Activated naive CD8-positive, alpha-beta T cell treated with anti-CD3 and anti-CD28 coated beads for 36 hours (primary cell): ENCODE data around the gene CEMIP. TPM values are rescaled to one million over a fixed set of nuclear protein-coding genes. Genes with fewer than 3 reads are reported as not detected.

Source experiments
- DNase-seq: peaks from one replicate; pipeline ENCODE4 v3.0.0; 2021
- H3K27ac Mint-ChIP-seq: one replicate; pipeline ENCODE4 v1.8.0; 2022; ENCODE audit warnings: mild to moderate bottlenecking, moderate library complexity, mixed read lengths
- H3K27me3 Mint-ChIP-seq: one replicate; pipeline ENCODE4 v1.8.0; 2022; ENCODE audit warnings: mild to moderate bottlenecking, mixed read lengths
- H3K36me3 Mint-ChIP-seq: one replicate; pipeline ENCODE4 v1.8.0; 2021; ENCODE audit warnings: mild to moderate bottlenecking, mixed read lengths
- H3K4me1 Mint-ChIP-seq: one replicate; pipeline ENCODE4 v1.8.0; 2021; ENCODE audit warnings: mixed read lengths
- H3K4me3 Mint-ChIP-seq: one replicate; pipeline ENCODE4 v1.8.0; 2022; ENCODE audit warnings: mild to moderate bottlenecking, moderate library complexity, mixed read lengths
- H3K9me3 Mint-ChIP-seq: one replicate; pipeline ENCODE4 v1.8.0; 2022; ENCODE audit warnings: mixed read lengths
- total RNA-seq, 2 experiments: library from RNA; stranded (reverse); gene quantifications; one replicate each; pipeline ENCODE4 v1.2.3, GENCODE V29; 2021

The CEMIP gene, protein sequence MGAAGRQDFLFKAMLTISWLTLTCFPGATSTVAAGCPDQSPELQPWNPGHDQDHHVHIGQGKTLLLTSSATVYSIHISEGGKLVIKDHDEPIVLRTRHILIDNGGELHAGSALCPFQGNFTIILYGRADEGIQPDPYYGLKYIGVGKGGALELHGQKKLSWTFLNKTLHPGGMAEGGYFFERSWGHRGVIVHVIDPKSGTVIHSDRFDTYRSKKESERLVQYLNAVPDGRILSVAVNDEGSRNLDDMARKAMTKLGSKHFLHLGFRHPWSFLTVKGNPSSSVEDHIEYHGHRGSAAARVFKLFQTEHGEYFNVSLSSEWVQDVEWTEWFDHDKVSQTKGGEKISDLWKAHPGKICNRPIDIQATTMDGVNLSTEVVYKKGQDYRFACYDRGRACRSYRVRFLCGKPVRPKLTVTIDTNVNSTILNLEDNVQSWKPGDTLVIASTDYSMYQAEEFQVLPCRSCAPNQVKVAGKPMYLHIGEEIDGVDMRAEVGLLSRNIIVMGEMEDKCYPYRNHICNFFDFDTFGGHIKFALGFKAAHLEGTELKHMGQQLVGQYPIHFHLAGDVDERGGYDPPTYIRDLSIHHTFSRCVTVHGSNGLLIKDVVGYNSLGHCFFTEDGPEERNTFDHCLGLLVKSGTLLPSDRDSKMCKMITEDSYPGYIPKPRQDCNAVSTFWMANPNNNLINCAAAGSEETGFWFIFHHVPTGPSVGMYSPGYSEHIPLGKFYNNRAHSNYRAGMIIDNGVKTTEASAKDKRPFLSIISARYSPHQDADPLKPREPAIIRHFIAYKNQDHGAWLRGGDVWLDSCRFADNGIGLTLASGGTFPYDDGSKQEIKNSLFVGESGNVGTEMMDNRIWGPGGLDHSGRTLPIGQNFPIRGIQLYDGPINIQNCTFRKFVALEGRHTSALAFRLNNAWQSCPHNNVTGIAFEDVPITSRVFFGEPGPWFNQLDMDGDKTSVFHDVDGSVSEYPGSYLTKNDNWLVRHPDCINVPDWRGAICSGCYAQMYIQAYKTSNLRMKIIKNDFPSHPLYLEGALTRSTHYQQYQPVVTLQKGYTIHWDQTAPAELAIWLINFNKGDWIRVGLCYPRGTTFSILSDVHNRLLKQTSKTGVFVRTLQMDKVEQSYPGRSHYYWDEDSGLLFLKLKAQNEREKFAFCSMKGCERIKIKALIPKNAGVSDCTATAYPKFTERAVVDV (N-terminal part only)
- not detected for total RNA-seq

- Mint-ChIP-seq H3K4me3 (peak within 1 kb of the TSS; percentile 46), H3K27ac (no peak within 1 kb of the TSS), H3K27me3 (peaks cover 55% of the 10 kb centered on the region), H3K36me3 (no peaks in the 10 kb centered on the region), H3K9me3 (no peaks in the 10 kb centered on the region), H3K4me1 (peaks cover 4% of the 10 kb centered on the region)
- DNase-seq, result peak; percentile 76
Observed at GRCh38 chr15:80778964-80779657, at the start of gene CEMIP. TSS of gene CEMIP (plus strand) at chr15:80779370. CDS start at chr15:80873880, 94,510 bp downstream.

GRCh38 chr15:80730387-80730786, 48.8 kb upstream of the CEMIP start:
- no peaks in the 10 kb centered on the region for H3K36me3 Mint-ChIP-seq
- H3K4me1 Mint-ChIP-seq, result no peaks in the 10 kb centered on the region
- no peak for DNase-seq
- H3K9me3 Mint-ChIP-seq, result no peaks in the 10 kb centered on the region
- H3K27me3 Mint-ChIP-seq, result no peaks in the 10 kb centered on the region
- no peak overlapping the region for H3K4me3 Mint-ChIP-seq
- no peak overlapping the region for H3K27ac Mint-ChIP-seq

GRCh38 chr15:80730926-80731325, 48.2 kb upstream of the CEMIP start:
- Mint-ChIP-seq H3K9me3 (no peaks in the 10 kb centered on the region), H3K36me3 (no peaks in the 10 kb centered on the region), H3K27me3 (no peaks in the 10 kb centered on the region), H3K4me3 (no peak overlapping the region), H3K4me1 (no peaks in the 10 kb centered on the region), H3K27ac (no peak overlapping the region)
- no peak for DNase-seq

DNA sequence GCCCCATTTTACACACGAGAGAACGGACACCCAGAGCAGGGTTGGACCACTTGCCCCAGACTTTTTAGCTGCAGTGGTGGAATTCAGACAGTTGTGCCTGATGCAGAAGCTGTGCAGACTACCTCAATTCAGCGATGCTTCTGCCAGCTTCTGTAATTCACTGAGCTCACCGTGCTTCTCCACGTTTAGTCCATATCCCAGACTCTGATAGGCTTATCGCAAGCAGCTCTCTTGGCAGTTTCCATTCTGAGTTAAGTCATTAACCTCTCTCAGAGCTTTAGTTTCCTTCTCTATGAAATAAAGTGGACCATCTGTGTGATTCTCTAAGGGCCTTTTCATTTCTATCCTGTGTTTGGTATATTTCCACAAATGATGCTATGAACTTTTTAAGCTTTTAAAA, 47.0 kb upstream of the CEMIP start:
- Mint-ChIP-seq H3K27ac (no peak overlapping the region), H3K27me3 (no peaks in the 10 kb centered on the region), H3K4me1 (no peaks in the 10 kb centered on the region), H3K9me3 (no peaks in the 10 kb centered on the region), H3K36me3 (no peaks in the 10 kb centered on the region), H3K4me3 (no peak overlapping the region)
- no peak for DNase-seq

DNA sequence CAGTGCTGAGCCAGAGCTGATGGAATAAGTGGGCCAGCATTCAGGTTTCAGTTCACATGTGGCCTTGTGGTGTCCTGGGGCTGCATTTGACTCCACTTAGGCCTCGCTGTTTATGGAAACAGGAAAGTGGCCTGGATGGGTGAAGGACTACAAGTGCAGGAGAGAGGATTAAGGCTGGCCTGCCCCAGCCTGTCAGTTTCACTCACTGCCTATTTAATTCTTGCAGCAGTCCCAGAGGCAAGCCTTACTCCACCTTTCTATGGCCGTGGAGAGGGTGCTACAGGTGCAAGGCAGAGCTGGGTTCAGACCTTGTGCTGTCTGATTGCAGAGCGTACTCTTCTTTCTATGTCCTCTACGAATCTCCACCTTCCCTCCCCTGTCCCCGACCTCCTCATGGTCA, 46.4 kb upstream of the CEMIP start:
- H3K27me3 Mint-ChIP-seq, result no peaks in the 10 kb centered on the region
- H3K4me1 Mint-ChIP-seq, result no peaks in the 10 kb centered on the region
- no peak for DNase-seq
- H3K9me3 Mint-ChIP-seq, result no peaks in the 10 kb centered on the region
- no peaks in the 10 kb centered on the region for H3K36me3 Mint-ChIP-seq
- no peak overlapping the region for H3K4me3 Mint-ChIP-seq
- H3K27ac Mint-ChIP-seq, result no peak overlapping the region

DNA sequence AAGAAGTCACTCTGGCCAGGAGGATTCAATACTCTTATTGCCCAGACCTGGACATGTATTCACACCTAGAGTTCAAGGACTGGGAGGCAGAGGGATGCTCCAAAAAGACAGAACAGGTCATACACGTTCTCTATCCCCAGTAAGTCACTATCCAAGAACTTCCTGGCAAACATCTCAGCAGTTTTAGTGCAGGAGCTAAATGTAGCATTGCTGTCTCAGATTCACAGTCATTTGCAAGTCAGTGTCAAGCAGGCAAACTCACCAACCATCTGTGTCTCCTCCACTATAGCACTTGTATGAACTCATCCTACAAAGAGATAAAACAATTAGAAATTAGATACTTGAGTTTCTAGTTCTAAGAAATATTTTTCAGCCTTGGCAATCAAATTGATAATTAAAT, 45.7 kb upstream of the CEMIP start:
- H3K9me3 Mint-ChIP-seq, result no peaks in the 10 kb centered on the region
- H3K4me1 Mint-ChIP-seq, result no peaks in the 10 kb centered on the region
- no peak for DNase-seq
- H3K27me3 Mint-ChIP-seq, result no peaks in the 10 kb centered on the region
- H3K27ac Mint-ChIP-seq, result no peak overlapping the region
- no peak overlapping the region for H3K4me3 Mint-ChIP-seq
- H3K36me3 Mint-ChIP-seq, result peaks cover under 1% of the 10 kb centered on the region

DNA sequence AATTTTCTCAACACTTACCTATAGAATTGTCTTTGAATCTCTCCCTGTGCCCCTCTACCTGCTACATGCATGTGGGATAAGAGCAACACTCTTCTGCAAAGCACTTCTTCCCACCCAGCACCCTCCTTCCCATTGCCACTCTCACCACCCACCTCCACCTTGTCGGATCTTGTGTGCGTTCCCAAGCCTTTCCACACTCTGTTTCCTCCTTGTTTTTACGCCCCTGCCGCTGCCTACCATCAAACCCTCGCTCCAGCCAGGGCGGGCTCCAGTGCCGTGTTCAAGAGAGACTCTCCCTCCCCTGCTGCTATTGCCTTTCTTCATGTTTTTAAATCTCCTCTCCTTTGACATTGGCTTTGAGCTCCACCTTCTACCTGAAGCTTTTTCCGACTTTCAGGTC, 43.8 kb upstream of the CEMIP start:
- Mint-ChIP-seq H3K4me3 (no peak overlapping the region), H3K27ac (no peak overlapping the region), H3K9me3 (no peaks in the 10 kb centered on the region), H3K36me3 (peaks cover 2% of the 10 kb centered on the region), H3K27me3 (no peaks in the 10 kb centered on the region), H3K4me1 (no peaks in the 10 kb centered on the region)
- DNase-seq, result no peak

DNA sequence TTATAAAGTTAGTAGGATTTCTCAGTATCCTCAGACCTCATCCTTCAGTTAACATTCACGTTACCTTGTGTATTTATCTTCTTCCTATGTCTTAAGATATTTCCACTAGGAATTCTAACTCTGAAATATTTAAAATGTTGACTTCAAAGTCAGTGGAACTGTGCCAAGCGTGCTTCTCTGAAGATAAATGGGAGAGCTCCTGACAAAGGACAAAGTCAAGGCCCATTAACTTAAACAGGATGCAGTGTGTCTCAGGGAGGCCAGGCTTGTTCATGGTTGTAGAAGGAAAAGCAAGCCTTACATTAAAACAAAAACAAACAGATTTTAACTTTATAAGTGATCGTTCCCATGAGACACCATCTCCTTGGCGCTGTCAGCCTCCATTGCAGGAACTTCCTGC, 42.6 kb upstream of the CEMIP start:
- no peaks in the 10 kb centered on the region for H3K27me3 Mint-ChIP-seq
- no peak overlapping the region for H3K4me3 Mint-ChIP-seq
- no peaks in the 10 kb centered on the region for H3K9me3 Mint-ChIP-seq
- H3K36me3 Mint-ChIP-seq, result peaks cover 2% of the 10 kb centered on the region
- DNase-seq, result no peak
- H3K4me1 Mint-ChIP-seq, result no peaks in the 10 kb centered on the region
- no peak overlapping the region for H3K27ac Mint-ChIP-seq

DNA sequence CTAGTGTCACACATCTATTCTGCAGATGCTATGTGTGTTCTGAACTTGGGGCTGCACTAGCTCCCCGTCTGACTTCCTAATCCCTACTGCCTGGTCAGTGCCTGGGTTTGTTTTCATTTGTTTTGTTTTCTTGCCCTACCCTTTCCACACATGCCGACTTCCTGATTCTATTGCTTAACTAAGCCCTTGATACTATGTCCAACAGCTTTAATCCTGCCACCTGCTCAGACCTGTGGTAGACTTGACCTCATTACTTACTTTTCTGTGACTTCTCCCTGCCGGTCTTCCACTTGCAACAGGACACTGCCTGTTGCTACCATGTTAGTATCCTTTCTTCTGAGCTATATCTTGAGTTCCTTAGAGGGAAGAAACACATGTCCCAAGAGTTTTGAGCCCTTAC, 39.3 kb upstream of the CEMIP start:
- Mint-ChIP-seq H3K27ac (no peak overlapping the region), H3K36me3 (peaks cover 2% of the 10 kb centered on the region), H3K4me3 (no peak overlapping the region), H3K27me3 (no peaks in the 10 kb centered on the region), H3K9me3 (no peaks in the 10 kb centered on the region), H3K4me1 (no peaks in the 10 kb centered on the region)
- DNase-seq, result no peak

DNA sequence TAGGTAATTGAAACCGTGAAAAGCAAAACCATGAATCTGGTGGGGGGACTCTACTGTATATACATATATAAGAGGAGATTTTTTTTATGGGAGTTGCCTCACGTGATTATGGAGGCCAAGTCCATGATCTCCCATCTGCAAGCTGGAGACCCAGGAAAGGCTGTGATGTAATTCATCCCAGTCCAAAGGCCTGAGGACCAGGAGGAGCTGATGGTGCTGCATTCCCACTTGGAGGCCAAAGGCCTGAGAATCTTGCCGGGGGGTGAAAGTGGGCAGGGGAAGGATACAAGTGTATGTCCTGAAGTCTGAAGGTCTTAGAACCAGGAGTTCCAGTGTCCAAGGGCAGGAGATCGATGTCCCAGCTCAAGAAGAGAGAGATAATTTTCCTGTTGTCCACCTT, 37.1 kb upstream of the CEMIP start:
- DNase-seq, result no peak
- H3K27ac Mint-ChIP-seq, result no peak overlapping the region
- peaks cover 6% of the 10 kb centered on the region for H3K9me3 Mint-ChIP-seq
- H3K4me3 Mint-ChIP-seq, result no peak overlapping the region
- no peaks in the 10 kb centered on the region for H3K4me1 Mint-ChIP-seq
- H3K27me3 Mint-ChIP-seq, result no peaks in the 10 kb centered on the region
- H3K36me3 Mint-ChIP-seq, result peaks cover 11% of the 10 kb centered on the region

GRCh38 chr15:80743189-80743833, 35.9 kb upstream of the CEMIP start:
- Mint-ChIP-seq H3K4me3 (no peak overlapping the region), H3K27ac (no peak overlapping the region), H3K4me1 (no peaks in the 10 kb centered on the region), H3K36me3 (peaks cover 11% of the 10 kb centered on the region), H3K9me3 (peaks cover 6% of the 10 kb centered on the region), H3K27me3 (no peaks in the 10 kb centered on the region)
- no peak for DNase-seq

DNA sequence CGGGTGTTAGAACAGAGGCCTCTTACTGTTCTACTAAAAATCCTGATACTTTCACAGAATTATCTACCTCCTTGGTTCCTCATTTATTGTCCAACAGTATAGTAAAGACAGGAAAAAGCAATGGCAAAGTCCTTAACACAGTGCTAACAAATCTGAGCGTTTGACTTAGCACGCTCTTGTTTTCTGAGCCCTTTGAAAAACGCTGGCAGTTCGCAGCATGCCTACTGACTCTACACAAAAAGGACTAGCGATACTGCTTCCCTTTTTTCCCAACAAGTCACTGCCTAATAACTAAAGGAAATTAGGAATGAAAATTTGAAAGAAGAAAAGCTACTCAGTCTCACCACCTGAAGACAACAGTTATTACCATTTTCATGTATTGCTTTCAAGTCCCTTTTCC, 34.8 kb upstream of the CEMIP start:
- peaks cover 9% of the 10 kb centered on the region for H3K36me3 Mint-ChIP-seq
- no peak overlapping the region for H3K27ac Mint-ChIP-seq
- peaks cover 6% of the 10 kb centered on the region for H3K9me3 Mint-ChIP-seq
- no peak for DNase-seq
- no peaks in the 10 kb centered on the region for H3K4me1 Mint-ChIP-seq
- no peaks in the 10 kb centered on the region for H3K27me3 Mint-ChIP-seq
- H3K4me3 Mint-ChIP-seq, result no peak overlapping the region

- Mint-ChIP-seq H3K27me3 (no peaks in the 10 kb centered on the region), H3K4me1 (no peaks in the 10 kb centered on the region), H3K9me3 (peaks cover 6% of the 10 kb centered on the region), H3K4me3 (no peak overlapping the region), H3K36me3 (peaks cover 9% of the 10 kb centered on the region), H3K27ac (no peak overlapping the region)
- DNase-seq, result no peak
Observed at GRCh38 chr15:80744826-80745225, 34.3 kb upstream of the CEMIP start.

DNA sequence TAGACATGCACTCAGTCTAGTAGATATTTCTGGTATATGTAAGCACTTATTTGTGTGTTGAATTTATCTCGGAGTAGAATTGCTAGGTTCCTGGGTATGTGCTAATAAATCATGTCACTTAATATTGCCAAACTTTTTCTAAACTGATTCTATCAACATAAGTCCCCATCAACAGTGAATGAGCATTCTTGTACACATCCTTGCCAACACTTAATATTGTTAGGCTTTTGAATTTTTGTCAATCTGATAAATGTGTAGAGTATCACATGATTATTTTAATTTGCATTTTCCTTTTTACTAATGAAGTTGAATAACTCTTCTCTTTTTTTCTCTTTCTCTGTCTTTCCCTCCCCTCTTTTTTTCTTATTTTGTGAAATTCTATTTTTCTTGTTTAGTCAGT, 33.3 kb upstream of the CEMIP start:
- no peaks in the 10 kb centered on the region for H3K27me3 Mint-ChIP-seq
- DNase-seq, result no peak
- H3K27ac Mint-ChIP-seq, result no peak overlapping the region
- H3K36me3 Mint-ChIP-seq, result peaks cover 12% of the 10 kb centered on the region
- no peaks in the 10 kb centered on the region for H3K4me1 Mint-ChIP-seq
- H3K9me3 Mint-ChIP-seq, result peaks cover 6% of the 10 kb centered on the region
- H3K4me3 Mint-ChIP-seq, result no peak overlapping the region
